Esophagus (tissue), 2 donors: ENCODE results near the gene APH1B. TPM values are rescaled to one million over a fixed set of nuclear protein-coding genes. Genes with fewer than 3 reads are reported as not detected.
"Not testable (repeated sequence)": the region's sequence is repeated elsewhere in the genome, so short reads cannot be mapped to it uniquely, and the experiment has no call there.

Source experiments
- H3K27ac ChIP-seq, 2 donors: one replicate each; pipeline ENCODE4 v1.5.1; 2013; ENCODE audit warnings: low read depth in 2 of 2, mild to moderate bottlenecking in 2 of 2, inconsistent platforms in 1 of 2, low read length in 1 of 2, moderate library complexity in 1 of 2
- H3K27me3 ChIP-seq, 2 donors: one replicate each; pipeline ENCODE4 v1.6.1; 2013; ENCODE audit warnings: low read length in 2 of 2, control low read depth in 1 of 2, mild to moderate bottlenecking in 1 of 2; ENCODE audit not compliant: insufficient read depth in 2 of 2, control insufficient read depth in 1 of 2
- H3K36me3 ChIP-seq, 2 donors: one replicate each; pipeline ENCODE4 v1.6.1; 2013; ENCODE audit warnings: low read length in 1 of 2; ENCODE audit not compliant: control insufficient read depth in 2 of 2, insufficient read depth in 2 of 2
- H3K4me1 ChIP-seq, 2 donors: one replicate each; pipeline ENCODE4 v1.6.1; 2013; ENCODE audit warnings: low read length in 1 of 2; ENCODE audit not compliant: control insufficient read depth in 2 of 2, insufficient read depth in 2 of 2
- H3K4me3 ChIP-seq, 2 donors: one replicate each; pipeline ENCODE4 v1.5.1; 2013; ENCODE audit warnings: low read length in 2 of 2, mild to moderate bottlenecking in 2 of 2, low read depth in 1 of 2, moderate library complexity in 1 of 2
- H3K9me3 ChIP-seq, 2 donors: one replicate each; pipeline ENCODE4 v1.6.1; 2013; ENCODE audit warnings: mild to moderate bottlenecking in 2 of 2, low read depth in 1 of 2, low read length in 1 of 2, moderate library complexity in 1 of 2; ENCODE audit not compliant: control insufficient read depth in 2 of 2, insufficient read depth in 1 of 2
- WGBS, 2 donors: extraction: QIAGEN DNeasy Blood & Tissue Kit; methylation state at CpG; one replicate each; pipeline ENCODE4 v1.1.7; 2013; 5-methylcytosine and 5-hydroxymethylcytosine counted together
- polyA plus RNA-seq, 2 donors: library from polyadenylated mRNA; stranded (reverse); fragments of 200-250 nt; gene quantifications; one replicate each; pipeline ENCODE4 v1.2.3, GENCODE V29; 2013
- donor health status: healthy with polysubstance abuse.
- donor health status: Bipolar disorder and iron deficiency.

APH1B gene
- polyA plus RNA-seq, 2 donors, result 1.6 to 2.0 TPM

DNA sequence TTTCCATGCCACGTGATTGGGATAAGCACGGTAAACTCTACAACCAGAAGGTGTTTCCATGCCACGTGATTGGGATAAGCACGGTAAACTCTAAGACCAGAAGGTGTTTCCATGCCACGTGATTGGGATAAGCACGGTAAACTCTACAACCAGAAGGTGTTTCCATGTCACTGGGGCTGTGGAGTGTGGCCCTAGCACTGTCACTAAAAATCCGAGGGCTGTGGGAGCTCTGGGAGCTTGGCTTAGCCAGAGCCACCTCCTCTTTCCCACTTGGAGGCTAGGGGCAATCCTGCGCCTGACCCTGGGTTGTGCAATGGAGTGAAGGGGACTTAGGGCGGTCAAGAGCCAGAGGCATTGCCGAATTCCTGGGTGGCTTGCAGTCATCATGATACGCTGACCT lies 43.6 kb downstream of the APH1B start:
- H3K27ac ChIP-seq, H3K27me3 ChIP-seq, H3K36me3 ChIP-seq, H3K4me3 ChIP-seq, H3K4me1 ChIP-seq, H3K9me3 ChIP-seq: not testable (repeated sequence)
- 92% methylated on average over 7 to 8 of the region's 11 CpGs for WGBS, 2 donors

DNA sequence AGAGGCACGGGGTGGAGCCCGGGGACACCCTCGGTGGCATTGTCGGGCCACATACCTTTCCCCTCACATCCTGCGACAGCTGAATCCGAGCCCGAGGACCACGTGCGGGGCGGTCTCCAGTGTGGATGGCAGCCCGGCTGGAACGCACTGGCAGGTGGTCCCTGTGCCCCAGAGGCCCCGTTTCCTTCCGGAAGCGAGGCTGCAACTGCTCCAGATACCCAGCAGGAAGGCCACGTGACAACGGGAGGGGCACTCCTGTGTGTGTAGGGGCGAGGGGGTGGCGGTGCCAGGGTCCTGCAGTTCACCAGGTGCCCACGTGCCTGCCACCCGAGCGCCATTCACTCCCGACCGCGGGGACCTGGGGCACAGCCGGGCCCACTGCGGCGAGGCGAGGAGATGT lies 44.1 kb downstream of the APH1B start:
- Histone ChIP-seq H3K27me3 (no peaks in the 10 kb centered on the region), H3K36me3 (peaks cover 3% of the 10 kb centered on the region in 2 donors), H3K9me3 (peaks cover 0 to 2% of the 10 kb centered on the region in 2 donors), H3K4me3 (no peak overlapping the region), H3K27ac (no peak overlapping the region), H3K4me1 (no peaks in the 10 kb centered on the region)
- WGBS, 2 donors, result 93% methylated on average over 29 of the region's 29 CpGs

DNA sequence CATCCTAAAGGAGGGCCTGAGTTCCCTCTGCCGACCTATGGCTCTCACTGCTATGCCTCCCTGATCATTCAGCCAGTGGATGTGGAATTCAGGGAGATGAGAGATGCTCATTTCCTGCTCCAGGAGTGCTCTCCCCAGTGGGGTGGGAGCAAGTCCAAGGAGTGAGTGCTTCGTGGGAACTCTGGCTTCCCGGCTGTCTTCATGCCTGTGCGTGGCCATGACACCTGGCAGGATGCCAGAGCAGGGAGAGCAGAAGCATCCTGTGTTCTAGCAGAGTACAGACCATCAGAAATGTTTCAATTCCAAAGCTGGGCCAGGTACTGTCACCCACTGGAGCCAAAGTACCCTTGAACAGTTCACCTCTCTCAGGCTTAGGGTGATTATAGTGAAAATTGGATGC lies 45.1 kb downstream of the APH1B start:
- 28 to 31% methylated on average over 4 of the region's 4 CpGs for WGBS, 2 donors

DNA sequence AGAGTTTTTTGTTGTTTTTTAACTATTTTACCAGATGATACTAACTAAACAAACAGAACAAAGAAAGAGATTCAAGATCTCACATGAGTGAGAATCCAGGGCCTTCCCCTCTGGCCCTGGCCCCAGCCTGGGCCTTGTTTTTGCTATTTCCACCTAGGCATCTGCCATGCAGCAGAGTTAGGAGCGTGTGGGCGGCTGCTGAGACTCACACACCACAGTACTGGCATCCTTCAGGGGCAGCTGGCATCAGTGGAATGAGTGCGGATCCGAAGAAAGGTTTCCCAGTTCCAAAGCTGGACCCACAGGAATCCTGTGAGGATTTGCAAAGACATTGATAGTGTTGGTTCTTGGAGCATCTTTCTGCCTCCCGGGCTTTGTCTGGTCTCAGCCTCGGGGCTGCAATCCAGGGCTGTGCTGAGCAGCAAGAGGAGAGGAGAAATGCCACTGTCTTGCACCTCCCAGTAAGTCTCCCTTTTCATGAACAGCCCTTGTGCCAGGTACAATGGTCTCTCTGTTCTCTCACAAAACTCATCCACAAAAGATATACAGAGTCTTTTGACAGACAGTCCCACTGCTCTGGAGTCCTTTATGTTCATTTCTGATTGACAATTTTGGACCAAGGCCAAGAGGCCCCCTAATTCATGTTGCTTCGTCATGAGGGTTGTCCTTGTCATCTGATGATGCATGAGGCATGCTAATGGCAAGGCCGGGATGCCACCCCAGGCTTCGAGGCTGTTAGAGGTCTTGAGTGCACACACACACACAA lies 46.6 kb downstream of the APH1B start:
- H3K27ac ChIP-seq, result no peak overlapping the region
- H3K4me3 ChIP-seq, result no peak overlapping the region
- no peaks in the 10 kb centered on the region for H3K27me3 ChIP-seq
- H3K36me3 ChIP-seq, result peaks cover 3 to 9% of the 10 kb centered on the region in 2 donors
- H3K9me3 ChIP-seq, result no peaks in the 10 kb centered on the region
- H3K4me1 ChIP-seq, result no peaks in the 10 kb centered on the region
- 62 to 63% methylated on average over 9 of the region's 9 CpGs for WGBS, 2 donors

More for the DNA sequence above, 45.1 kb downstream of the APH1B start:
- Histone ChIP-seq H3K9me3 (peaks cover 0 to 2% of the 10 kb centered on the region in 2 donors), H3K4me1 (no peaks in the 10 kb centered on the region), H3K4me3 (no peak overlapping the region), H3K36me3 (peaks cover 3 to 7% of the 10 kb centered on the region in 2 donors), H3K27ac (no peak overlapping the region), H3K27me3 (no peaks in the 10 kb centered on the region)

DNA sequence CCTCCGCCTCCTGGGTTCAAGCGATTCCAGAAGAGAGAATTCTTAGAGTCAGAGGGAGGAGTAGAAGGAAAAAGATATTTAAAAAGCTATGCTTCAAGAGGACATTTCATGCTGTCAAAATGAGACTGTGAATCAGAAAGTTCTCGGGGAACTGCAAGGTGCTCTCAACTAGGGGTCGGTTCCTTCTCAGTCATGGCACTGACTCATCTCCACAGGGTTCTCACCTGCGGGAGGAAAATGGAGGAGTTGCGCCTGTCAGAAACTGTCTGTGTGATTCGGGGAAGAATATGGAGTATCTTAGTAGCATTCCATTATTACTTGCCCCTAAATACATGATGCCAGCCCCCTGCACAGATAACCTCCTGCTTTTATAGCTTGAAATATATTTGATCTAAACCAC lies 47.4 kb downstream of the APH1B start:
- H3K27ac ChIP-seq, result no peak overlapping the region
- no peaks in the 10 kb centered on the region for H3K27me3 ChIP-seq
- H3K4me1 ChIP-seq, result no peaks in the 10 kb centered on the region
- no peaks in the 10 kb centered on the region for H3K9me3 ChIP-seq
- H3K4me3 ChIP-seq, result no peak overlapping the region
- WGBS, 2 donors, result 86 to 91% methylated on average over 7 of the region's 7 CpGs
- peaks cover 3 to 9% of the 10 kb centered on the region in 2 donors for H3K36me3 ChIP-seq

DNA sequence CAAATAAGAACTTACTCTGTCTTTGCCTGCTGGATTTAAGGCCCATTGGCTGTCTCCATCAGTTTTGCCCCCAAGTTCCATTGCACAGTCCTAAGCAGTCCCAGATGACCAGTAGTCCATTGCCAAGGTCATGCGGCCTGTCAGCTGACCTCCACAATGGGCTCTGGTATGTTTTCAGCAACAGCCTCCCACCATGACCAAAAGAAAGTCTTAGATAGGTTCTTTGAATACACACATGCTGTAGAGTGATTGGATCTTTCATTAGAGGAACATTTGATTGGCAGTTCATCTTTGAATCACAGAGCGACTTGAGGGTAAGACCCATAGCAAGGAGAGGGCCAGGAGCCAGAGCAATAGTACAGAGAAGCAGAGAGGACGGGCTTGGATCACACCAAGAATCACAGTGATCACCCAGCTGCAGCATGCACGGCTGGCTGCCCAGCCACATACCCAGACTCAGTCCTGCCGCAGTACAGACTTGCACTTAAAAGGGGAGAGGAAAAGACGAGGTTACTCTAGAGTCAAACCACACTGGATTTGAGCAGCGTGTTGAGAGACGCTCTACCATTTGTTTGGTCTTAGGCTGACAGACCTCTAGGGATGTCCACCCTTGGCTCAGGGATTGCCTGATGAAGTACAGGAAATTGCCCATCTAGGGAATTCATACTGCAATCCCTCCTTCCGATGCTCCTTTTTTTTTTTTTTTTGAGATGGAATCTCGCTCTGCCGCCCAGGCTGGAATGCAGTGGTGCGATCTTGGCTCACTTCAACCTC lies 50.4 kb downstream of the APH1B start:
- Histone ChIP-seq H3K4me1 (peaks cover 0 to 3% of the 10 kb centered on the region in 2 donors), H3K27ac (no peak overlapping the region), H3K4me3 (no peak overlapping the region), H3K36me3 (peaks cover 3 to 12% of the 10 kb centered on the region in 2 donors), H3K27me3 (no peaks in the 10 kb centered on the region), H3K9me3 (no peaks in the 10 kb centered on the region)
- 87% methylated on average over 12 of the region's 12 CpGs for WGBS, 2 donors

DNA sequence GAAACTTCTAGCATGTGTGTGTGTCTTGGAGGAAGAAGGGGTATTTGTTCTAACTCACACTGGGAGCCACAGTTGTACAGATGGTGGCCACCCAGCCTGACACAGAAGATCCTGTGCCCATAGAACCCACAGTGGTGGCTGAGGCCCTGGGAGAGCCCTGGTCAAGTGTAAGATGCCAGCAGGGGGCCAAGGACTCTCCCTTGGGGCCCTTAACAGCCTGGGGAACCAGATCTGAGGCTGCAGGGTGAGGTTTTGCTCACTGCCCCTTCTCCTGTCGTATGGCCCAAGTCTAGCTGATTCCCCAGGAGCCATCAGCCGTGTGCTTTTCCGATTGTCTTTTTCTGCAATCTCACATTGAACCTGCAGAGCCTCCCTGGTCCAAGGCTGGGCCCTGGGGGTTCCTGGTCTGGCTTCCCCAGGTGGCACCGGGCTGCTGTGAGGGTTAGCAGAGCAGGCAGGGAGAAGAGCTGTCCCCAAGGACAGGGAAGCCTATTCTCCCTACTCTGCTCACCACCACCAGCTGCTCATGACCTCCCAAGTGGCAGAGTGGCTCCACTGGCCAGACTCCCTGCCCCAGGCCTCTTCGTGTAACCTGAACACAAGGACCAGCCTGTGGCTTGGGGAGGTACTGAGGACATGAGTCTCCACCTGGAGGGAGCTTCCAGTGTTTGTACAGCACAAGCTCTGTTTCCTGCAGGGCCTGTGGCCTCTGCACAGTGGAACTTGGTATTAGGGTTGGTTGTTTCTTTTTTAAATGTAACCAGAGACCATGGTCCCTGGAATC lies 52.4 kb downstream of the APH1B start:
- Histone ChIP-seq H3K4me1 (peaks cover 0 to 6% of the 10 kb centered on the region in 2 donors), H3K36me3 (peaks cover 0 to 12% of the 10 kb centered on the region in 2 donors), H3K27ac (no peak overlapping the region), H3K9me3 (no peaks in the 10 kb centered on the region), H3K4me3 (no peak overlapping the region), H3K27me3 (no peaks in the 10 kb centered on the region)
- 92 to 95% methylated on average over 5 of the region's 5 CpGs for WGBS, 2 donors

DNA sequence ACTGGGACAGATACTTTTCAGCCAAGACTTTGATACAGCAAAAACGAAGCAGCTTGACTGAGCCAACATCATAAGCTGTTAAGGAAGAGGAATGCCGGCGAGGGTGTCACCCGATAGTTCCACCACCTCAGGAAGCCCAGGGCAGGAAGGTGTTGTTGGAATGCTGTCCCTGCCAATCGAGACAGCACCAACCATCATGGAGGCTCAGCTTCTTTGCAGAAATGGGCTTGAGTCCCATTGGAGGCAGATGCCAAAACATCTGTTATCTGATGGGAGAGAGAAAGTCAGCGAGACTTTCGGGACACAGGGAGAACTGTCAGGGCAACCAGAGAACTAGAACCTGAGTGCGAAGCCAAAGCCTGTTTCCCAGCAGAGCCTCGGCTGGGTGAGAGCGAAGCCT lies 53.5 kb downstream of the APH1B start:
- Histone ChIP-seq H3K27me3 (no peaks in the 10 kb centered on the region), H3K4me3 (no peak overlapping the region), H3K36me3 (peaks cover 0 to 10% of the 10 kb centered on the region in 2 donors), H3K4me1 (peaks cover 0 to 6% of the 10 kb centered on the region in 2 donors), H3K9me3 (no peaks in the 10 kb centered on the region), H3K27ac (peak overlapping the region in 1 of 2 donors; percentile 13)
- 84 to 87% methylated on average over 10 of the region's 10 CpGs for WGBS, 2 donors

DNA sequence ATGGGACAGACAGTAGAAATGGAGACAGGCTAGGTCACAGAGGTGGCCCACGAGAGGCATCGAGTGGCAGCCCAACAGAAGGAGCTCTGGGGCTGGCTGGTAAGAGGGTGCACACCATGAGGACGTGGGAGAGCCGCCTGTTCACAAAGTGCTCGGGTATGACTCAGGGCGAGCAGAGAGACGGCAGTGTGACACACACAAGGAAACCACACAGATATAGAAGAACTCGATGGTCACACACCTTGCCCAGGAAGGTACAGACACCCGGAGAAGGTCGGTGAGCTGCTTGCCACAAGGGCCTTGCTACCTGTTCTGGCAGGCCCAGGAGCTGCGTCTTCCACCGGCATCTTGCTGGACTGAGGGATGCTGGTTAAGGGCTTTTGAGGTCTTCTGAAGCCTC lies 54.1 kb downstream of the APH1B start:
- Histone ChIP-seq H3K27ac (peak overlapping the region in 1 of 2 donors; percentile 34), H3K27me3 (no peaks in the 10 kb centered on the region), H3K4me3 (no peak overlapping the region), H3K9me3 (no peaks in the 10 kb centered on the region), H3K4me1 (peaks cover 0 to 6% of the 10 kb centered on the region in 2 donors), H3K36me3 (peaks cover 0 to 9% of the 10 kb centered on the region in 2 donors)
- 76 to 80% methylated on average over 12 of the region's 12 CpGs for WGBS, 2 donors
